NCI-H2171 (cell line): ENCODE measurements around the gene MYPN.
A peak's percentile ranks its signal among the peaks of the same experiment; 100 is the strongest.
"Not testable (repeated sequence)": the region's sequence is repeated elsewhere in the genome, so short reads cannot be mapped to it uniquely, and the experiment has no call there.

ENCODE experiments used
- DNase-seq: peaks from one replicate; lab custom pipeline; 2025; lab: John Stamatoyannopoulos, UW

MYPN gene

DNA sequence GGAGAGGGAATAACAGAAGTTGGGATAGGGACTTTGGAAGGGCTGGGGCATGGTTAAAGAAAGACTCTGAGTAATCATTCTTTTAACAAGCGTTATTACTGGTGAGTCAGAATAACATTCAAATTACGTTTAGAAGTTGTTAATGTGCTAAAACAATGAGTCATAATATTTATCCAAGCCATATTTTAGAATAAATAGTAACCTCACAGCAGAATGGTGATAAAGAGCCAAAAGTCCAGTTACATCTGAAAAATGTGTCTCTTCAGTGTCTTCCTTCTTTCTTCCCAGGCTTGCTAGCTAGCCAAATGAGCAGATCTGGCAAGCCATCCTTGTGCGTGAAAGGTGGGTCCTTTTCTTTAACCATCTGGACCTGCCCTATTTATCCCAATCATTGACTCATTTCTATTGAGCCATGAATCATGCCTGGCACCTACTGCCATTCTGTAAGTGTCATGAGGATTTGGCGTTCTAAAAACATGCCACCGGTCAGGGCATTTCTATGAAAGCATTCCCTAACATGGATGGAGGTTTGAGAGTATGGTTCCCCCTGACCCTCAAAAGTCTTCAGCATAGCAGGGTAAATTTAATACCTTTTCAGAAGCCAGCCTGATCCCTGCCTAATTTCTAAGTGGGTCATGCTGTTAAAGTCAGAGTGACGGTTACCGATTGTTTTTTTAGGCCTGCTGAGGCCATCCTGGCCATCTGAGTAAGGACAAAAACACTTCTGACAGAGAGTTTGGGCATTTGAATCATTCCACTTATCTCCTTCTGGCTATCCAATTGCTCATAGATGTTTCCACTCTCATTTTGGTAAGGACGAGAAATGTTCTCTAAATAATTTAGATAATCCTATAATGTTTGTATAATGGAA is 26.9 kb downstream of the MYPN start:
- DNase-seq: no peak

DNA sequence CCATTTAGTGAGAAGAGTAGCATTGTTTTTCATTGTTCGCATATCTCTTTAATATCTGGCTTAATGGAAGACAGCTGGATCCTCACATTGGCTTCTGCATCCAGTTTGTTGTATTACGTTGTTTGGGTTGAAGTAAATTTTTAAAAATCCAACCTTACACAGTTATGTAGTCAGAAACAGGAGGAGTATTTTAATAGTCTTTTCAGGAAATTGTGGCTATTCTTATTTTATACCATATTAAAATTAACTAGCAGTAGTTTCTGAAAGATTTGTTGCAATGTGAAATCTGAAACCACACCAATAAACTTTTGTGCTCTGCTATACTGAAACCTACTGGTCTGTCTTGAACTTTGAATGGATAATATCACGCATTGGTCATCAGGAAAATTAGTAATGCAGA is 27.9 kb downstream of the MYPN start:
- no peak for DNase-seq

DNA sequence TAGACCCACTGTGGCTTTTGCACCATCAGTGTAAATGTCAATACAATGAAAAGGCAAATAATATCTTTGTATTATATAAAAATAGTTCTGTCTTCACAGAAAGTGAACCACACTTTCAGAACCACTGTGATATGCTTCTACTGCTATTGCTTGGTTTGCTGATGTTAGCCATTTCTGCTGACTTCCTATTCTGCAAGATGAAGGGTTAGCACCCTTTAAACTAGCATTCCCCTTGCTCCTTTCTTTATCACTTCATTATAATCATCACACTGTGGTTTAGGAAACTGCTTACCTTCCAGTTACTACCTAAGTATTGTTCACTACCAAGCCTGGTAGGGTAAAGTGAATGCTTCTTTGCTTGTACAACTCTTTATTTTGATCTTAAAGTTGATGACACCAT is 29.2 kb downstream of the MYPN start:
- DNase-seq: no peak

DNA sequence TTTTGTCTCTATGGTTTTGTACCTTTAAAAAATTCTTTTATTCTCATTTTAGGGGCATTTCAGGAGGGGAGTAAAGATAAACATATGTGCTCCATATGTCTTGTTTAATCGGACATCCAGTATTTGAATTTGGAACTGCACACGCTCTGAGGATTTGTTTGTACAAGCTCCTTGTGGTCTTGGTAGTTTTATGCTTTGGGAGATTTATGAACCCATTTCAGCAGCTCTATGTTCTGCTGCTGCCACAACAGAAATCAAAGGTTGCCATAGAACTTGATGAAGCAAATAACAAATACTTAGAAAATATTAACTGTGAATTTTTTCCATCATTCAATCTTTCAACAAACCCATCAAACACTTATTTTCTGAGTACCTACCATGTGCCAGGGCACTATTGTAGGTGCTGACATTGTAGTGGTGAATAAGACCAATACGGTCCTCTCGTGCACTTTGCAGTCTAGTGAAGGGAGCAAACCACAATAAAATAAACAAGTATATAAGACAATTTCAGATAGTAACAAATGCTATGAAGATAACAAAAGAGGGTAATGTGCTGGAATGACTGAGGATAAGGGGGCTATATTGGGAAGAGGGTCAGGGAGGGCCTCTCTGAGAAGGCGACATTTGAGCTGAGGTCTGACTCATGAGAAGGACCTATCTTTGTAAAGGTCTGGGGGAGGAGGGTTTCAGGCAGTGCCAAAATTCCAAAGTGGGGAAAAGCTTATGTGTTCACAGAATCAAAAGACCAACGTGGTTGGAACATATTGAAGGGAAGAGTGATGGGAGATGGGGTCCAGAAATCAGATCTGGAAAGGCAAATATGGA is 30.4 kb downstream of the MYPN start:
- no peak for DNase-seq

DNA sequence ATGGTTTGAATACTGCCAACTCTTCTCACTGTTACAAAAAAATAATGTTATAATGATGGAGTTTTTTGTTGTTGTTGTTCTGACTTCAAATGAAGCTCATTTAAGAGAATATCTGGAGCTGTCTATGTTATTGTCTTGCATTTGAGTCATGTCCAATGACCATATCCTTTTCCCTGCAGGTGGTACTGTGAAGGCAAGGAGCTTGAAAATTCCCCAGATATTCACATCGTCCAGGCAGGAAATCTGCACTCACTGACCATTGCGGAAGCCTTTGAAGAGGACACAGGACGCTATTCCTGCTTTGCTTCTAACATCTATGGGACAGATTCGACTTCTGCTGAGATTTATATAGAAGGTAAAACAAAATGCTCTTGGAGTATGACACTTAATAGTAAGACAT is 33.5 kb downstream of the MYPN start:
- DNase-seq: no peak

DNA sequence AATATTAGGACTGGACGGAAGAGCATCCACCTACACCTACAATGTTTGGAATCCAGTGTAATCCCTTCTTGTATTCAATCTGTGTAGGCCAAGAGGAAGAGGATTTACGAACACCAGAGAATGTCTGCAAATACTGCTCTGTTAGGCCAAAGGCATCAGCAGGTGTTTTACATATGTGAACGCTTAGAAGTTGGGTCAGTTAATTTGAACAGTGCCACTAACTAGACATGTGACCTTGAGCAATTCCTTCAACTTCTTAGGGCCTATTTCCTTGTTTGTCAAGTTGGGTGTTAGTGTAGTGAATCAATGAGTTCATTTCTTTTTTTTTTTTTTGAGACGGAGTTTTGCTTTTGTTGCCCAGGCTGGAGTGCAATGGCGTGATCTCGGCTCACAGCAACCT is 35.4 kb downstream of the MYPN start:
- no peak for DNase-seq

DNA sequence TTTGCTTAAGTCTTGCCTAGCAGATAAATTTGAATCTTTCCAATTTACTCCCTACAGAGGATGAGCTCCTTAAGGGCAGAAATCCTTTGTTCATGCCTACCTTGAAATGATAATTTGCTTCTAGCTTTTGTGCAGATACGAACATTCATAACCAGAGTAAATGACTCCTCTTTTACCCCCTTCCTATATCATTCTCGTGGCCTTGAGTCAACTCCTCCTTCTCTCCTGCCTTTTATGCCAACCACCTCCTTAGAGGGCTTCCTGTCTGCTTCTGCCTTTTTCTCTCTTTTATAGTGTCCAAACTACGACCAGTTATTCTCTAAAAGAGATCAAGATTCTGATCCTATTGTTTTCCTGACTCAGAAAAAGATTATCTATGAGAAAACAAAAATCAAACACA is 36.4 kb downstream of the MYPN start:
- DNase-seq: no peak

DNA sequence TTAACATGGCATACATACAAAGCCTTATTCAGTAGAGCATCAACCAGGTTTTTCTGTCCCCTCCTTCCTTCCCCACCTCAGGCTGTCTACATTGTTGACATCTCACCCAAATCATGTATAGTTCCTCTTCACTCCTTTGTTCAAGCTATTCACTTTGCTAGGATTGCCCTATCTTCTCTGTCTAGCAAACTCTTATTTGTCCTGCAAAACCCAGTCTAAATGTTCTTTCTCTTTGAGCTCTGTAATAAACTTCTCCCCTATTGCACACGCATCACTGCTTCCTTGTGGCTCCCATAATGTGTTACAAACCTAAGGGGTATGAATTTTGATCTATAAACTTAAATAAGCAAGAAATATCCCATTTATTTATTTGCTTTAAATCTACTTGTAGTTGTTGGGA is 36.8 kb downstream of the MYPN start:
- no peak for DNase-seq

DNA sequence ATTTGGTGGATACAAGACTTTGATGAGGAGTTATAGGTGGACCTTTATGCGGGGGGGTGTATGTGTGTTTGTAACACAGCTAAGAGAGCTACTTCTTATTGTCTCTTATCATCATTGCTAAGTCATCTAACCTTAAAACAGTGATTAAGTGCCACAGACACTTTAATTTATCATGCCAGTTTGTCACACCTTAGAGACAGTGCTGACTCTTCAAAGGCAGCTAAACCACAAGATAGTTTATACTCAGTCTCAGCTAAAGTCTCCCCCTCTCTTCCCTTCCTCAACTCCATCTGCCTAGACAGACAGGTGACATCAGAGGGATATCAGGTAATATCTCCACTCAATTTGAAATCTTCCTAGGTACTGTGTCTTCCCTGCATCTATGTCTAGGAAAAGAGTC is 42.2 kb downstream of the MYPN start:
- no peak for DNase-seq

DNA sequence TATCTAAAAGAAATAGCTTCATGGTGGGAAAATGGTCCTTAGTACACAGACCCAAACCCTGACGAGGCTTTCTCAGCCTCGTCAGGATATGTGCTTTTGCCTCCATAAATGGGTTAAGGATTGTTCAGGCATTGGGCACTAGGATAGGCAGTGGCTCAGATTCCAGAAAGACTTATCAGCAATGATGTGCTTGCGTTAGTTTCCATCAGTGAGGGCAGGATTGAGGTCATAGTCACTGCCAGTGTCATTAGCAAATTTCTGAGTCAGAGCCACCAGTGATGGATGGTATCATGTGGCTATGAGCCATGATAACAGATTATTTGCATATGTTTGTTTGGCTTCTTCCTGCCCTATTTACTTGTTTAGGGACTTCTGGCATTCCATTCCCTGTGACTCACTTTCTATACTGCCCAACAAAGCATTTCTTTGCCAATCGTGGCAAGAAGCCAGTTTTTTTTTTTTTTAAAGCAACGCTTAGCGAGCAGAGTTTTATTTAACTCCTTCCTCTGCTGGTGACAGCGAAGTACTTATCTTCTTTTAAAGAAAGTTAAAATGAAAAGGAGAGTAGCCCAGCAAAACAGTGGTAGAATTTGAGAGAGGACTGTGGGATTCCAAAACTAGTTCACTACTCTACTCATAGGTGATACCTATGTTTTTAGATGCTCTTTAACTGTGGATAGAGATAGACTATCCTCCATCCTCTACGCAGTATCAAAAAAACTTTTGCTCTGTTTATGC is 44.4 kb downstream of the MYPN start:
- DNase-seq: peak; percentile 20

DNA sequence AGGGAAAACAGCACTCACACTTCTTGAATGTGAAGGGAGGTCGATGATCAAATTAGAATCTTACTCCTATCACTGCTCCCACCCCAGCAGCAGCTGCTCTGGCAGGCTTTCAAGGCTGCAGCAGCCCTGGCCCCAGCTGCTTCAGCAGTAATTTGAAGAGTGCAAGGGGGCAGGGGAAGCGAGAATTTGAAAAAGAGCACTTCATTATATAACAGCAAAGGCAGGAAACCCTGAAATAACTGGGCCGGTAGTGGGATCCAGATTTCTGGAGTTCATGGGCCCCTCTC is 44.9 kb downstream of the MYPN start:
- DNase-seq: peak; percentile 29

DNA sequence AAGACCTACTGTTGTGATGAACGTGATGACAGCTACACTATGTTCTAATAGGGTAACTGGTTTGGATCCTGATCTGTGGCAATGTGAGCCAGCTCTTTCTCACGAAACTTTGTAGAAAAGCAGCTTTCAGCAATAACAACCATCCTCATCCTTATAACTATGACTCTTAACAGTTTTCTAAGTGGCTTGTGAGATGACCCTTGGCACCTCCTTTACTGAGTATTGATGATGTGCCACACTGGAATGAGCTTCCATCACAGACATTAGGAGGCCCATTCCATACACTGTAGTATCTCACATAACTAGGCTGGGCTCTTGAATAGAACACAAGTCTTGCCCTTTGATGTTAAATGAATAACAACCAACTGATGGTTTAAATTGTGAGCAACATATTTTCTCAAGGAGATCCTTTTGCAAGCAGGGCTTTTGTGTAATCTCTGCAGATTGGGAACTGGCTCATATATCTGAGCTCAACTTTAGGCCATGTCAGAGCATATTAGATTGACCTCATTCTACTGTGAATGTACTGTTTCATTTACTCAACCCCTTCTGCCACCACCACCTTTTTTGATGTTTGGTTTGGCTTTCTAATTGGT is 46.4 kb downstream of the MYPN start:
- no peak for DNase-seq

DNA sequence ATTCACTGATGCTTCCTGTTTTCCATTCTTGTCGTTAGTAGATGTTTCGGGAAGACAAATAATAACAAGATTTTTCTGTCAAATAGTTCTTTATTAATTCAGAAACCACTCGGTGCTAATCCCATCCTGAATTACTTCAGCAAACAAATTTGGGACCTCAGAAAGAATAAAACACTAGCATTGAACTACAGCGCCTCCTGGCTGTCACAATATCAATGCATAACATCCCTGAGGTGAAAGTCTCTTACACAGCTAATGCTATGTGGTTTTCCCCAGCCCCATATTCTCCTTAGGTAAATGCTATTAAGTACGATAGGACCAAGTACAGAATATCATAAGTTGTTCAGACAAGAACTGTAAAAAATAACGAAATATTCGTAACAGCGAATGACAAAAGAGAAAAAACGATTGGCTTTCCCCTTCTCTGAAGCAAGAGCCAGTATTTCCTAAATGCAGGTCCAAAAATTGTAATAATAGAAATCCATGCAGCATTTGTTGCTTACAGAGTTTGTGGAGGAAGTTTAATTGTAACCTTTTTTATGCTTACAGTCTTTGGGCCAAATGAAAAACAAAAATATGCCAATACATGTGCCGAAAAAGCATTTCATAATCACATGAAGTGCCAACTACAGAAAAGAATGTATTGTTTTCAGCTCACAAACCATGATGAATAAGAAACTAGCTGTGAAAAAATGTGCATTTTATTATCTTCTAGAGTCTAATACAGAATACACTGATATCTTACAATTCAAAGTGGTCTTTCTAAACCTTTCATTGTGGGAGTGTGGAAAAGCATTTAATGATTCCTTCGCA is 47.3 kb downstream of the MYPN start:
- no peak for DNase-seq

DNA sequence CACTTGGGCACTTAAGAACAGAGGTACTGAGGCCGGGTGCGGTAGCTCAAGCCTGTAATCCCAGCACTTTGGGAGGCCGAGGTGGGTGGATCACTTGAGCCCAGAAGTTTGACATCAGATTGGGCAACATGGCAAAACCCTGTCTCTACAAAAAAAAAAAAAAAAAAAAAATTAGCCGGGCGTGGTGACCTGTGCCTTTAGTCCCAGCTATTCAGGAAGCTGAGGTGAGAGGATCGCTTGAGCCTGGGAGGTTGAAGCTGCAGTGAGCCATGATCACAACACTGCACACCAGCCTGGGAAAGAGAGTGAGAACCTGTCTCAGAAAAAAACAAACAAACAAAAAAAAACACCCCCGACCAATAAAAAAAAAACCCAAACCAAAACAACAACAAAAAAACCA is 48.2 kb downstream of the MYPN start:
- DNase-seq: not testable (repeated sequence)

DNA sequence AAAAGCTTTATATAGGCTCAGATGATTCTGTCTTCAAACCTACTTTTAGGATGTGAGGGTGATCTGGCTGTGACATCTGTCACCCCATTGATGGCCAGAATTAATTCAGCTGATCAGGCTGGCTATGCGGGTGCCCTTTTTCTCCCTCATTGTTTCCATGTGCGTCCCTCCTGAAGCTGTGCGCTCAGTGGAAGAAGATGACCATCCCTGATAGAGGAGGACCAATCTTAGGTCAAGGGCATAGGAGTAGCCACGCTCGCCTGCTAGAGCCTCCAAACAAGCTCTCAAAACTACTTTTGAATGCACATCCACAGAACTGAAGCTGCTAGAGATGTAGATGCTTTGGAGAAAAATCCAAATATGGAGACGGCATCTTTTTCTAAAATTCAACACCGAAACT is 48.7 kb downstream of the MYPN start:
- no peak for DNase-seq

DNA sequence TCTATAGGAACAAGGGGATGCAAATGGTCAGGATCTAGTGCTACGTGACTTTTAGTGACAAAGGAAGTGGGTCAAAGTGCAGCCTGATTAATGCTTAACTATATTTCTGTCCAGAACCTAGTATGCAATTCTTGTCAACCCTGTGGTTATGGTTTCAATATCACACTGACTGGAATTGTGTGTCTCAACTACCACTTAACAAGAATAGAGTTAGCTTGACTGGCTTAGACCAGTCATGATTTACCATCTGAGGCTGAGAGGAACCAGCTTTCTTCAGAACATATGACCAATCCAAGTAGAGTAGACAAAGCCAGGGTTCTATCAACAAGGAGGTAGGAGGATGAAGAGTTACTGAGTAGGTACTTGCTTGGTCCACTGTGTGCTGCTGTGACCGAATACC is 54.4 kb downstream of the MYPN start:
- DNase-seq: no peak

DNA sequence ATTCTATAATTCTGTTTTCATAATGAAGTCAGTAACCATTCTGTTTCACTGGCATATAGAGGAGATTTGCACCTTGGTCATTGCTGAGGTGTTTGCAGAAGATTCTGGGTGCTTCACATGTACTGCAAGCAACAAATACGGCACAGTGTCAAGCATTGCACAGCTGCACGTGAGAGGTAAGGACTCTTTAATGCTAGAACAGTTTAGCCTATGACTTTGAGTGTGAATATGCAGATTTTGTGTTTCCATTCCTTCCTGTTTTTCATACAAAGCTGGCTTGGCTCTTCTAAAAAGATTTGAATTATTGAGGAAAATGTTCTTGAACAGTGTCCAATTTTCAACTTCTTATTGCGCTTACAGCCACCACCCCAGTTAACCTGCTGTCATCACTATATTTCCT is 56.4 kb downstream of the MYPN start:
- no peak for DNase-seq

DNA sequence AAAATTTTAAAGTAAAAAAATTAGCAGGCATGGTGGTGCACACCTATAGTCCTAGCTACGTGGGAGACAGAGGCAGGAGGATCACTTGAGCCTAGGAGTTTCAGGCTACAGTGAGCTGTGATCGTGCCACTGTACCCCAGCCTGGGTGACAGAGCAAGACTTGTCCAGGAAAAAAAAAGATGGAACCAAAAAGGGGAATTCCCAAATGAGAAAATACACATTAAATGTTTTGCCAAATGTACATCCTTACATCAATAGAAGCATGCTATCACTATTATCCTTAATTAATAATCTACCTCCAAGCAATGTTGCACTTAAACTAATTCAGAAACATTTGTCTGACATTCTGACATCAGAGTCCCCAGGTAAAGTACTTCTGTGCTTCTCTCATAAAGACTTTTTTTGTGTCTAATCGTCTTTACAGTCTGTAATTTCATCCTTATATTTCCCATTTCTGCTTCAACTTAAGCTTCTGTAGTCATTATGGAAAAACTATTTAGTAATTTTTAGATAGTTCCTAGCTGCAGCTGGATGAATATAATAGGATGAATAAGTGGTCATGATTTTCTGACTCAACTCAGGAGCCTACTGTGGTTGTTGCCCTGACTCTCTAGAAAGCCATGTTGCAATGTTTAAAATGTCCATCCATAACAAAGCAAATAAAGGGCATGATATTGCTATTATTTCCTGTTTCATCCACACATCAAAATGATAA is 57.7 kb downstream of the MYPN start:
- no peak for DNase-seq

DNA sequence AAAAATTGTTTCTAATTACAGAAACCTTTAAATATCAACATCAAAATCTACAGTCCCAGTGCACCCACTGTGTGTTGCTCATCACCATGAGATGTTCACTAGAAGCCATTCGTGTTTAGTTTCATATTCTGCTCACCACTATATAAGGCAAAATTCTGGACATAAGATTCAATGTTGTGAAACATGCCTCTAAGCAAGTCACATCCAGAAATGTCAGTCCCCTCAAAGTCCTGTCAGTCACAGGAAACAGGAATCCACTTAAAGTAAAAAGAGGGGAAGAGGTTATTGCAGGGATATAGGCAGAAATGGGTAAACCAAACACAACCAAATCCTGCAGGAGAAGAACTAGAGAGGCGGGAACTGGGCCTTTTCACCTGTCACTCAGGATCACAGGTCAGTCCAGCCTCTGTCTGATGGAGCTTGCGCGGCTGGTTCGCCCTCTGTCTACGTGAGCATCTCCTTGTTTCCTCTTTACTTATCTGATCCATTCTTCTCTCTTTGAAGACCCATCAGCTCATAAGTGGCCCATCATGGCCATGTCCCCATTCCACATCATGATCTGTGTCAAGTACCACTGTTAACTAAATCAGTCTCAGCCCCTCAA is 58.4 kb downstream of the MYPN start:
- no peak for DNase-seq

DNA sequence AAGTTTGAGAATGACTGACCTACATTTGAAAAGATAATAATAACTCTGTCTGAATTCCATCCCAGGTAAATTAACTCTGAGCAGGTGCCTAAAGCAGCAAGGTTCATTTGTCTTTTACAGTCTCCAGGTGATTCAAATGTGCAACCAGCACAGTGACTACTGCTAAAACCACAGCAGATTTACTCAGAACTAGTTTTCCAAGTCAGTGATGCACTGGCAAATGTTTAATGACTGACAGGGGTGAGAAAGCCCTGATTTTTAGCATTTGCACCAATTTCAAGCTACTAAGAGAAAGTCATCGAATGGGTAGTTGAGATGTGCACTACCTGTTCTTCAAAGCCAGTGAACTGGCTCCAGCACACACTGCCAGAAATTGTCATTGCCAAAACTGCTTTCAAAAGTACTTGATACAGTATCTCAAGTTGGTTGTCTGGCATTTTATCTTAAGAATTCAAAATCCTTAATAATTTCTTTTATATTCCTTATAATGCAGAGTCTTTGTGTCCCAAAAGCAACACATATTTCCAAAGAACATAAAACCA is 62.3 kb downstream of the MYPN start:
- DNase-seq: no peak
